RWPE2 (cell line): ENCODE data around the gene CHIA.

Source experiments
- ATAC-seq: fragments of 200-7000 bp; cut with Tn5 transposase; 3 replicates; pipeline ENCODE4 v1.9.1; 2021; ENCODE audit warnings: low read depth
- DNase-seq: peaks from one replicate; pipeline ENCODE4 v3.0.0-alpha.2; 2020; ENCODE audit warnings: low spot score
- H3K27ac ChIP-seq: fragments of 450-650 bp; 2 replicates; pipeline ENCODE4 v1.5.1; 2017; ENCODE audit warnings: mild to moderate bottlenecking; ENCODE audit not compliant: poor library complexity, severe bottlenecking
- H3K27me3 ChIP-seq: fragments of 250-450 bp; sonication (Bioruptor Pico); 2 replicates; pipeline ENCODE4 v1.5.1; 2021; ENCODE audit warnings: mild to moderate bottlenecking, moderate library complexity; ENCODE audit not compliant: insufficient read depth, poor library complexity, severe bottlenecking
- H3K36me3 ChIP-seq: fragments of 250-450 bp; sonication (Bioruptor Pico); 2 replicates; pipeline ENCODE4 v1.5.1; 2020; ENCODE audit warnings: low read depth, mild to moderate bottlenecking, moderate library complexity
- H3K4me1 ChIP-seq: fragments of 250-450 bp; sonication (Bioruptor Pico); 2 replicates; pipeline ENCODE4 v1.5.1; 2021; ENCODE audit warnings: mild to moderate bottlenecking, moderate library complexity; ENCODE audit not compliant: insufficient read depth, poor library complexity, severe bottlenecking
- H3K4me3 ChIP-seq: fragments of 250-450 bp; sonication (Bioruptor Pico); 2 replicates; pipeline ENCODE4 v1.5.1; 2021; ENCODE audit warnings: mild to moderate bottlenecking, moderate library complexity; ENCODE audit not compliant: severe bottlenecking
- H3K9me3 ChIP-seq: fragments of 250-450 bp; sonication (Bioruptor Pico); 2 replicates; pipeline ENCODE4 v1.5.1; 2021; ENCODE audit warnings: mild to moderate bottlenecking, moderate library complexity; ENCODE audit not compliant: severe bottlenecking
- TF ChIP-seq, protein P1 (sequence below): fragments of 450-650 bp; IDR thresholded peaks from one replicate; pipeline ENCODE4 v1.5.1; 2017; ENCODE audit warnings: mild to moderate bottlenecking, moderate library complexity; ENCODE audit not compliant: poor library complexity, severe bottlenecking

Gene CHIA

DNA sequence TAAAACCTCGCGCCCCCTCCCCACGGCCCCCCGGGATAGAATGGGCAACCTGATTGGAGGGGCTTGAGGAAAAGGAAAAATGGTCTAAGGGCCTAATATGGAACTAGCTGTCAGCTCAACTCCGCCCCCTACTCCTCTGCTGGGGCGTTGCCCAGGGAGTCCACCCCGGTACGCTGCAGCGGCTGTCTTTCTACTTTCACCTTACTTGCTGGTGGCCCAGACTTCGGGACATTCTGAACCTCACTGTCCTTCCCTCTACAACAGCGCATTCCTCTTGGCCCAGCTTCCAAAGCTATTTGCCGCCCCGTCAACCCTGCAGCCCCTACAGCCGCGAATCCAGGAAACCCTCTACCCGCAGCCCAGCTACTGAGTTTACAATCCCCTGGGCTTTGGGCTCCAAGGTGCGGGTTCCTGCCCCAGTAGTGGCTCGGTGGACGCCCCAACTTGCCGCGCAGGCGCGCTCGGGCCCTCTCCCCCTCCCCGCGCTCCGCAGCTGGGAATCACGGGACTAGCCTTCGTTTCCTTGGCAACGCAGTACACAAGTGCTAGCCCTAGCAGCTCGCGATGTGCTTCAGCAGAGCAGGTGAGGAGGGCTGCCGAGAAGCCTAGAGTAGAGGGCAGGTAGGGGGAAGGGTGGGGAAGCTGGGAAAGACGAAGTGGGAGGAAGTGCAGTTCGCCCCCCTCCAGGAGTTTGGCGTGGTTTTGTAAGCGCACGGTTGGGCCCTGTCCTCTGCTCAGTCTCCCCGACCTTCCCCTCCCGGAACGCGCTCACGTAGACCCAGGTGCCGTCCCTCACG is 55.6 kb downstream of the CHIA start:
- Histone ChIP-seq H3K27ac (no peak overlapping the region), H3K4me1 (no peaks in the 10 kb centered on the region), H3K27me3 (no peaks in the 10 kb centered on the region), H3K9me3 (no peaks in the 10 kb centered on the region), H3K4me3 (peak overlapping the region; percentile 39), H3K36me3 (no peaks in the 10 kb centered on the region)
- ATAC-seq (peak; percentile 91), DNase-seq (peak; percentile 76)
- TF ChIP-seq, protein P1, sequence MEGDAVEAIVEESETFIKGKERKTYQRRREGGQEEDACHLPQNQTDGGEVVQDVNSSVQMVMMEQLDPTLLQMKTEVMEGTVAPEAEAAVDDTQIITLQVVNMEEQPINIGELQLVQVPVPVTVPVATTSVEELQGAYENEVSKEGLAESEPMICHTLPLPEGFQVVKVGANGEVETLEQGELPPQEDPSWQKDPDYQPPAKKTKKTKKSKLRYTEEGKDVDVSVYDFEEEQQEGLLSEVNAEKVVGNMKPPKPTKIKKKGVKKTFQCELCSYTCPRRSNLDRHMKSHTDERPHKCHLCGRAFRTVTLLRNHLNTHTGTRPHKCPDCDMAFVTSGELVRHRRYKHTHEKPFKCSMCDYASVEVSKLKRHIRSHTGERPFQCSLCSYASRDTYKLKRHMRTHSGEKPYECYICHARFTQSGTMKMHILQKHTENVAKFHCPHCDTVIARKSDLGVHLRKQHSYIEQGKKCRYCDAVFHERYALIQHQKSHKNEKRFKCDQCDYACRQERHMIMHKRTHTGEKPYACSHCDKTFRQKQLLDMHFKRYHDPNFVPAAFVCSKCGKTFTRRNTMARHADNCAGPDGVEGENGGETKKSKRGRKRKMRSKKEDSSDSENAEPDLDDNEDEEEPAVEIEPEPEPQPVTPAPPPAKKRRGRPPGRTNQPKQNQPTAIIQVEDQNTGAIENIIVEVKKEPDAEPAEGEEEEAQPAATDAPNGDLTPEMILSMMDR: no peak

DNA sequence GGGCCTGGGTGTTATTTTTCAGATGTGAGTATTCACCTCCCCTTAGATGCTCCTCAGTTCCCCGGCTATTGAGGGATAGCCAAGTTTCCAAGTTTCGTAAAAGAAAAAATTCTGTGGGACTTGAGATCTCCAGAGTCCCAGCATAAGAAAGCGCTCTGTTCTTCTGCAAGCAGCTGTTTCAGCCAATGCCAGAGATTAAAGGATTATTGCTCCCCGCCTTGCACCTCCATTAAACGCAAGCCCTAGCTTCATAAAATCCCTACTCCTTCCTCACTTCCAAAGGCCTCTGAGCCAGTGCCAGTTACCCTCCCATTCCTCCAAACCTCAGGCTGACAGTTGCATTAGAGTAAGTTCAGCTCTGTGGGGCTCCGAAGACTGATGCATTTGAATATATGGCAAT is 56.4 kb downstream of the CHIA start:
- Histone ChIP-seq H3K36me3 (no peaks in the 10 kb centered on the region), H3K27ac (no peak overlapping the region), H3K4me1 (no peaks in the 10 kb centered on the region), H3K27me3 (no peaks in the 10 kb centered on the region), H3K9me3 (no peaks in the 10 kb centered on the region), H3K4me3 (no peak overlapping the region)
- TF ChIP-seq, protein P1: no peak
- ATAC-seq (no peak), DNase-seq (no peak)

DNA sequence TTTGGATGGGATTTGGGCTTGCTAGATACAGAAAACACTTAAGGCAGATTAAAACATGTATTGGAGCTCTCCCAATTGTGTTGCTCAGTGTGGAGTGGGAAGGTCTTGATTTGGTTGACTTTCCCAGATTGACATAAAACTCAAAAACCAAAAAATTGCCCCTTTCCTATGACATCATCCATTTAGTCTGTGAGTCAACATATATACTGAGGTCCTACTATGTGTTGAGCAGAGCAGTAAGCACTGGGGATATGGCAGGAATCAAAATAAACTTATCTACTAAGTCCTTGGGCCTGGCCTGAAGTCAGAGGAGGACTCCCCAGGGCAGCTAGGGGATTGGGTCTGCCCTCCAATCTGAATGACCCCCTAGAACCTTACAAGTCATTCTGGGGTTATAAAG is 61.0 kb downstream of the CHIA start:
- H3K36me3 ChIP-seq: no peaks in the 10 kb centered on the region
- no peak overlapping the region for H3K4me3 ChIP-seq
- no peaks in the 10 kb centered on the region for H3K9me3 ChIP-seq
- no peaks in the 10 kb centered on the region for H3K27me3 ChIP-seq
- TF ChIP-seq, protein P1: no peak
- no peaks in the 10 kb centered on the region for H3K4me1 ChIP-seq
- no peak overlapping the region for H3K27ac ChIP-seq
- ATAC-seq (no peak), DNase-seq (no peak)

DNA sequence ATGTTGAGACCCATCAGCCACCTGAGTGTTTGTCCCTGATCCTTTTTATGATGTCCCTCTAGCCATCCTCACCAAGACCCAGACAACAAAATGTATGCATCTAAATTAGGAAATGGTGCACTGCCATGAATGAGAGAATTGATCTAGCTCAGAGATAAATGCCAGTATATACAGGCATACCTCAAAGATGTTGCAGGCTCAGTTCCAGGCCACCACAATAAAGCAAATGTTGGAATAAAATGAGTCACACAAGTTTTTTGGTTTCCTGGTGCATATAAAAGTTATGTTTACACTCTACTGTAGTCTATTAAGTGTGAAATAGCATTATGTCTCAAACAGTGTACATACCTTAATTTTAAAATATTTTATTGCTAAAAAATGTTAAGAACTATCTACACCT is 63.9 kb downstream of the CHIA start:
- no peak for ATAC-seq
- TF ChIP-seq, protein P1: no peak
- no peaks in the 10 kb centered on the region for H3K9me3 ChIP-seq
- H3K36me3 ChIP-seq: no peaks in the 10 kb centered on the region
- no peak overlapping the region for H3K4me3 ChIP-seq
- H3K27ac ChIP-seq: no peak overlapping the region
- H3K4me1 ChIP-seq: no peaks in the 10 kb centered on the region
- DNase-seq: no peak
- H3K27me3 ChIP-seq: no peaks in the 10 kb centered on the region

DNA sequence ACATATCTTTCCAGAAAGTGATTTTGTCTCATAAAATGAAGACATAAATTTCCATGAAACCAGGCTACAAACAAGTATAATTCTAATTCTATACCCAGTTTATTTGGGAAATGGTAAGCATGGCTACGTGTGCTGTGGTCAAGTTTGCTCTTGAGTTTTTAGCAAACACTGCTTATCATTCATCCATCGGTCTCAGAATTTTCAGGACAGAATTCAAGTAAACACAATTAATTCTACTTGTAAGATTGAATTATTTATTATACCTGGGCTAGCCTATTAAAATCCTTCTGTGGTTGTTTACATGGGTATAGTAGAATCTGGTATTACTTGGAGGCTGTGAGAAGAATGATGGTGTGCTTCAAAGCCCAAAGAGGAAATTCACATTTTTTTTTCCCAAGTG is 68.3 kb downstream of the CHIA start:
- H3K9me3 ChIP-seq: no peaks in the 10 kb centered on the region
- no peak overlapping the region for H3K27ac ChIP-seq
- no peaks in the 10 kb centered on the region for H3K27me3 ChIP-seq
- TF ChIP-seq, protein P1: no peak
- ATAC-seq: no peak
- DNase-seq: no peak
- no peak overlapping the region for H3K4me3 ChIP-seq
- H3K36me3 ChIP-seq: no peaks in the 10 kb centered on the region
- no peaks in the 10 kb centered on the region for H3K4me1 ChIP-seq
